ENCODE data around the gene RAI1.
"Not testable (repeated sequence)": the region's sequence is repeated elsewhere in the genome, so short reads cannot be mapped to it uniquely, and the experiment has no call there.

RAI1 gene

GRCh38 chr17:17806611-17807274 is 125.5 kb downstream of the RAI1 start:
- no peak for DNase-seq

GRCh38 chr17:17807440-17807839 is 126.2 kb downstream of the RAI1 start:
- DNase-seq: no peak

- not testable (repeated sequence) for DNase-seq
Observed at GRCh38 chr17:17808200-17808599, 126.9 kb downstream of the RAI1 start.

- no peak for DNase-seq
Observed at GRCh38 chr17:17808706-17809432, 127.6 kb downstream of the RAI1 start.

- DNase-seq: no peak
Observed at GRCh38 chr17:17809531-17810083, 128.3 kb downstream of the RAI1 start.

- peak; percentile 18 for DNase-seq
Observed at GRCh38 chr17:17810084-17810894, 129.0 kb downstream of the RAI1 start.

- no peak for DNase-seq
Observed at GRCh38 chr17:17810895-17811248, 129.6 kb downstream of the RAI1 start.

- peak; percentile 66 for DNase-seq
Observed at GRCh38 chr17:17811381-17812210, 130.3 kb downstream of the RAI1 start.

GRCh38 chr17:17812211-17813054 is 131.2 kb downstream of the RAI1 start:
- DNase-seq: peak; percentile 66

GRCh38 chr17:17813055-17813724 is 131.9 kb downstream of the RAI1 start:
- DNase-seq: no peak

- no peak for DNase-seq
Observed at GRCh38 chr17:17813725-17814095, 132.5 kb downstream of the RAI1 start.

- no peak for DNase-seq
Observed at GRCh38 chr17:17814162-17815061, 133.2 kb downstream of the RAI1 start.

- DNase-seq: no peak
Observed at GRCh38 chr17:17815062-17815406, 133.8 kb downstream of the RAI1 start.

- no peak for DNase-seq
Observed at GRCh38 chr17:17815436-17816200, 134.4 kb downstream of the RAI1 start.

- DNase-seq: no peak
Observed at GRCh38 chr17:17816240-17816814, 135.1 kb downstream of the RAI1 start.

GRCh38 chr17:17816831-17817551 is 135.7 kb downstream of the RAI1 start:
- no peak for DNase-seq

- DNase-seq: no peak
Observed at GRCh38 chr17:17817552-17817947, 136.3 kb downstream of the RAI1 start.

GRCh38 chr17:17818088-17818526 is 136.8 kb downstream of the RAI1 start:
- peak; percentile 63 for DNase-seq
